GM12874 (cell line): ENCODE measurements around the gene HSCB.

ENCODE experiments used
- TF ChIP-seq, protein P1 (sequence below): IDR thresholded peaks from 2 replicates; pipeline ENCODE4 v1.5.1; 2011; ENCODE audit warnings: low read depth, mild to moderate bottlenecking, control low read depth, low read length, moderate library complexity; ENCODE audit not compliant: insufficient read depth

Gene HSCB

DNA sequence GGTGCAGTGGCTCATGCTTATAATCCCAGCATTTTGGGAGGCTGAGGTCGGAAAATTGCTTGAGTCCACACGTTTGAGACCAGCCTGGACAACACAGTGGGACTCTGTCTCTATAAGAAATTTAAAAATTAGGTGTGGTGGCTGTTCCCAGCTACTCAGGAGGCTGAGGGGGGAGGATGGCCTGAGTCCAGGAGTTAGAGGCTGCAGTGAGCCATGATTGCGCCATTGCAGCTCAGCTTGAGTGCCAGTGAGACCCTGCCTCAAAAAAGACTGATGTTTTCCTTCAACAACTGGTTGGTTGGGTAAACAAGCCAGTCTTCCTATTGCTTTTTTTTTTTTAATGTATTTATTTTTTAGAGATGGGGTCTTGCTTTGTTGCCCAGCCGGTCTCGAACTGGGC lies 49.3 kb downstream of the HSCB start:
- TF ChIP-seq, protein P1, sequence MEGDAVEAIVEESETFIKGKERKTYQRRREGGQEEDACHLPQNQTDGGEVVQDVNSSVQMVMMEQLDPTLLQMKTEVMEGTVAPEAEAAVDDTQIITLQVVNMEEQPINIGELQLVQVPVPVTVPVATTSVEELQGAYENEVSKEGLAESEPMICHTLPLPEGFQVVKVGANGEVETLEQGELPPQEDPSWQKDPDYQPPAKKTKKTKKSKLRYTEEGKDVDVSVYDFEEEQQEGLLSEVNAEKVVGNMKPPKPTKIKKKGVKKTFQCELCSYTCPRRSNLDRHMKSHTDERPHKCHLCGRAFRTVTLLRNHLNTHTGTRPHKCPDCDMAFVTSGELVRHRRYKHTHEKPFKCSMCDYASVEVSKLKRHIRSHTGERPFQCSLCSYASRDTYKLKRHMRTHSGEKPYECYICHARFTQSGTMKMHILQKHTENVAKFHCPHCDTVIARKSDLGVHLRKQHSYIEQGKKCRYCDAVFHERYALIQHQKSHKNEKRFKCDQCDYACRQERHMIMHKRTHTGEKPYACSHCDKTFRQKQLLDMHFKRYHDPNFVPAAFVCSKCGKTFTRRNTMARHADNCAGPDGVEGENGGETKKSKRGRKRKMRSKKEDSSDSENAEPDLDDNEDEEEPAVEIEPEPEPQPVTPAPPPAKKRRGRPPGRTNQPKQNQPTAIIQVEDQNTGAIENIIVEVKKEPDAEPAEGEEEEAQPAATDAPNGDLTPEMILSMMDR: no peak

DNA sequence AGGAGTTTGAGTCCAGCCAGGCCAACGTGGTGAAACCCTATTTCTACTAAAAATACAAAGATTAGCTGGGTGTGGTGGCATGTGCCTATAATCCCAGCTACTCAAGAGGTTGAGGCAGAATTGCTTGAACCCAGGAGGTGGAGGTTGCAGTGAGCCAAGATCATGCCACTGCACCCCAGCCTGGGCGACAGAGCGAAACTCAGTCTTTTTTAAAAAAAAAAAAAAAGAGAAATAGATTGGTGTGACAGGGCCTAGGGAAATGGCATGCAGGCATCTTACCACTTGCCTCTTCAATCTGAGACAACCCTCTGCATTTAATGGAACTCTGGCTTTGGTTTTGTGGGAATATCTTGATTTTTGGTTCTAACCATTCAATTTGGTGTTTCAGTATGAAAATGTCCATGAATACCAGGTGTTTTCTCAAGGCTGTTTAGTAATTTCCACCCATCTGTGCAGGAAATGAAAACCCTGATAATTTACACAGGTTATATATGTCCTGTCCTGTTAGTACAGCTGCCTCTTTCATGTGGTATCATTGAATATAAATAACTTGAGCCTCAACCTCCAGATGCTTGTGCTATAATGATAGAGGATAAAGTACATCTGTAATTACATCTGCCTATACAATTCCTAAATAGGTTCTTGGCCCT lies 50.1 kb downstream of the HSCB start:
- TF ChIP-seq, protein P1: no peak

DNA sequence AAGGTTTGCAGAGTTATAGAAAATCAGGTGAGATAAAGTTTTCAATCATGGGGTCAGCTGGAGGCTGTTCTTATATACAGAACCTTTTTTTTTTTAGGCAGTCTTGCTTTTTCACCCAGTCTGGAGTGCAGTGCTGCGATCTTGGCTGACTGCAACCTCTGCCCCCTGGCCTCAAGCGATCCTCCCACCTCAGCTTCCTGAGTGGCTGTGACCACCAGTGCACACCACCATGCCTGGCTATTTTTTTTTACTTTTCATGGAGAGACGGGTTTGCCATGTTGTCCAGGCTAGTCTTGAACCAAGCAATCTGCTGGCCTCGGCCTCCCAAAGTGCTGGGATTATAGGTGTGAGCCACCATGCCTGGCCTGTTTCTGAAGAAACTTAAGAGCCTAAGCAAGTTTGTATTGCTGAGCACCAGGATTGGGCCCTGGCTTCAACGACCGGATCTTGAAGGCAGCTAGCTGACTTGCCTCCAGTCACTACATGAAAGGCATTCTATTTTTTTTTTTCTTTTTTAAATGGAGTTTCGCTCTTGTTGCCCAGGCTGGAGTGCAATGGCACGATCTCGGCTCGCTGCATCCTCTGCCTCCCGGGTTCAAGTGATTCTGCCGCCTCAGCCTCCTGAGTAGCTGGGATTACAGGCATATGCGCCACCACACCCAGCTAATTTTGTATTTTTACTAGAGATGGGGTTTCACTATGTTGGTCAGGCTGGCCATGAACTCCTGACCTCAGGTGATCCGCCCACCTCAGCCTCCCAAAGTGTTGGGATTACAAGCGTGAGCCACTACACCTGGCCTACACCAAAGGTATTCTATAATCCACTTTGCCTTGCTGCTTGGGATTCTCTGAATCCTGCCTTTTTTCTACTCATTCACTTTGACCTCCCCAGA lies 50.9 kb downstream of the HSCB start:
- TF ChIP-seq, protein P1: no peak

DNA sequence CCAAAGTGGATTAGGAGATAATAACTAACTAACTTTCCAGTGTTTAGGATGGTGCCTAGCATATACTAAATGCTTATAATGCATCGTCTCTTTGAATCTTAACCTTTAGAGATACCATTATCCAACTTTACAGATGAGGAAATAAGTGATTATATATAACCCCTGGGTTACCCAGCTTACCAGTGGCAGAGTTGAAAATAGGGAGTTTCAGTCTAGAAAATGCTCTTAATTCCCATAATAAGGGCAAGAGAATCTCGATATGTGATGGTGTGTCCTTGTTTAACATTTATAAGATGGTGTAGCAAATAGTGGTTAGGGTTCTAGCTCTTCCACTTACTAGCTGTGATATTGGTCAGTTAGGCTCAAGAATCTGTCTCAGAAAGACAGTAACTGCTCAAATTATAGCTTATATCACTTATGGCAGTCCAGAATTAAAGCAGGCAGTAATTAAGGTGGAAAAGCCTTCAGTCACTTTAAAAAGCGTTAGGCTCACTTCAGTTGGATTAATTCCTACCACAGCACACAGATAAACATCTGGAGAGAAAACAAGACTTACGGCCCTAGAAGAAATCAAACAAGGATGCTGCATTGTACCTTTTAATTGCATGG lies 52.2 kb downstream of the HSCB start:
- TF ChIP-seq, protein P1: no peak

DNA sequence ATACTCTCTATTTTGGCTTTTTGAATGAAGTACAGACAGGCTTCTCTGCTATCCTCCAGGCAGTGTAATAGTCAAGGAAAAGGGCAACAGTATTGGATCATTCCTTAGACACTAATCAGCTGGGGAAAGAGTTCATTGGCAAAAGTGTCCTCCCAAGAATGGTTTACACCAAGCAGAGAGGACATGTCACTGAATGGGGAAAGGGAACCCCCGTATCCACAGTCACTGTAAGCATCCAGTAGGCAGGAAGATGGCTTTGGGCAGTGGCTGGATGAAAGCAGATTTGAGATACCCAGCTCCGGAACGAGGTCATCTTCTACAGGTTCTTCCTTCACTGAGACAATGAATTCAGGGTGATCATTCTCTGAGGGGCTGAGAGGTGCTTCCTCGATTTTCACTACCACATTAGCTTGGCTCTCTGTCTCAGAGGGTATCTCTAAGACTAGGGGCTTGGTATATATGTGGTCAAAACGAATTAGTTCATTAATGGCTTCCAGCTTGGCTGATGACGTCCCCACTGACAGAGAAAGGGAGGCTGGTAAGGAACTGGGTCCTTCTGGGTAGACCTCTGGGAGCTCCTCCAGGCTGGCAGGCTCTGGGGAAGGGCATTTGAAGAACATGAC lies 53.3 kb downstream of the HSCB start:
- TF ChIP-seq, protein P1: no peak

DNA sequence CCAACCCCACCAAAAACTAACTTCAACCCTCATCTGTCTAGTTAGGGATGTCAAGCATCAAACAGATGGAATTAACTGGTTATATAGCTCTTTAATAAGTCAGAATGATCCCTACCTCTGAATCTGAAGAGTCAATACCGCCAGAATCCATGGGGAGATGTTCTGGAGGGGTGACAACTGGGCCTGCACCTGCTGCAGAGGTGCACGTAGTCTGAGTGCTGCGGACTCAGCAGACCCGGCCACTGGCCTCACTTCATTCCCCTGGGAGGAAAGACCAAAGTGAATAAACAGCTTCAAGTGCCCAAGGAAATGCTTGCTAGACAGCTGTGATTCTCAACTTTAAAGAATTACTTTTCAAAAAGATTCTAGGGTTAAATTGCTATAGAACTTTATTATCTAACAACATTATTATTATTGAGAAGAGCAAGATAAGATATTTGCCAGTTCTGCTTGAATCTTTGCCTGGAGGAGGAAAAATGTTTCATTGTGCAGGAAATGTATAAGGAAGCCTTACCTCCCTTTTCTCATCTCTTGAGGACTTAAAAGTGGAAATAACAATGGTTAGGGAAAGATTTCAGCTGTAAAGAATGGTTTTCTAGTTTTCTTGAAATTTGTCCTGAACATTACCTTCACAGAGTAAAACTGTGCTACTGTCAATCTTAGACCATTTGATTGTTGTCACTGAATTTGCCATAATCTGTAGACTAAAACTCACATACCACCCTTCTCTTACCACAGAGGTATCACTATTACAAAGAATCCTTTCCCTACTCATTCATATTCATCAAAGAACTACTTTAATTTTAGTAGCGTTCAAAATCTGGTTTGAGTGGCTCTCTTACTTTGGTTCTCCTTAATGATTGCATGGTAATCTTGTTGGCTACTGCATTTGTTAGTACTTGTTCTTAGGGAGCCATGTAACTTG lies 54.4 kb downstream of the HSCB start:
- TF ChIP-seq, protein P1: no peak
